KOPT-K1 (cell line): ENCODE data around the gene KSR1.

Experiments used
- H3K27ac ChIP-seq: fragments of 200-600 bp; sonication (generic); 2 replicates; pipeline ENCODE4 v1.5.1; 2016; ENCODE audit warnings: antibody characterized with exemption, mild to moderate bottlenecking, low read depth, low read length; ENCODE audit not compliant: poor library complexity, severe bottlenecking
- H3K36me3 ChIP-seq: fragments of 200-600 bp; sonication (generic); 2 replicates; pipeline ENCODE4 v1.5.1; 2017; ENCODE audit warnings: antibody characterized with exemption, mild to moderate bottlenecking, low read length, moderate library complexity; ENCODE audit not compliant: insufficient read depth
- H3K9me3 ChIP-seq: fragments of 200-600 bp; sonication (generic); 2 replicates; pipeline ENCODE4 v1.5.1; 2017; ENCODE audit warnings: antibody characterized with exemption, low read length, mild to moderate bottlenecking; ENCODE audit not compliant: insufficient read depth, poor library complexity, severe bottlenecking

KSR1 gene

DNA sequence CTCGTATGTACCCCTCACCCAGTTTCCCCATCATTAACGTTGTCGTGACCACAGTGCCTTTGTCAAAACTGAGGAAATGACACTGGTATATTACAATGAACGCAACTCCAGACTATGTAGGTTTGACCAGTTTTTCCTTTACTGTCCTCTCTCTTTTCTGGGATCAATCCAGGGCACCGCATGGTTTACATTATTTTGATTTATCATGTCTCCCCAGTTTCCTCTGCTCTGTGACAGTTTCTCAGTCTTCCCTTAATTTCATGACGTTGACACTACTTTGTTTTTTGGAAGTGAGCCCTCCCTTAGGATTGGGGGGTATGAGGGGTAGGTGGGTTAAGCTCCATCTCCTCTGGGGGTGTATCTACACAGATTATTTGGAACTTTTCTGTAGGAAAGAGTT lies 98.7 kb downstream of the KSR1 start:
- H3K9me3 ChIP-seq = no peaks in the 10 kb centered on the region
- no peak overlapping the region for H3K27ac ChIP-seq
- H3K36me3 ChIP-seq = no peaks in the 10 kb centered on the region

DNA sequence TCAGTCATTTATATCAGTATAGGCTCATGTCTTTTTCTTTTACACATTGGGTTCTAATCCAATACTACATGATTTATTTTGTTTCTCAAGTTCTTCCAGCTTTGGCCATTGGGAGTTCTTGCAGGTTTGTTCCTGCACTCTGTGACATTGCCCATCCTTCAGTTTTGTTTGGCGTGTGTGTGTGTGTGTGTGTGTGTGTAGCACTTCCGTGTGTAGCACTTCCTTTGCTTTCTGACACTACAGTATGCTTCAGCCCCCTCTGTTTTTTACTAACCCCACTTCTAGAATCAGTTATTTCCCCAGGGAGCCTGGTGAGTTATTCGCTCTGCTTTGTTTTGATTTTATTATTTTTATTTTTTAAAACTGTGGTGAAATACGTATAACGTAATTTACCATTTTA lies 99.1 kb downstream of the KSR1 start:
- no peaks in the 10 kb centered on the region for H3K9me3 ChIP-seq
- no peaks in the 10 kb centered on the region for H3K36me3 ChIP-seq
- H3K27ac ChIP-seq = no peak overlapping the region

DNA sequence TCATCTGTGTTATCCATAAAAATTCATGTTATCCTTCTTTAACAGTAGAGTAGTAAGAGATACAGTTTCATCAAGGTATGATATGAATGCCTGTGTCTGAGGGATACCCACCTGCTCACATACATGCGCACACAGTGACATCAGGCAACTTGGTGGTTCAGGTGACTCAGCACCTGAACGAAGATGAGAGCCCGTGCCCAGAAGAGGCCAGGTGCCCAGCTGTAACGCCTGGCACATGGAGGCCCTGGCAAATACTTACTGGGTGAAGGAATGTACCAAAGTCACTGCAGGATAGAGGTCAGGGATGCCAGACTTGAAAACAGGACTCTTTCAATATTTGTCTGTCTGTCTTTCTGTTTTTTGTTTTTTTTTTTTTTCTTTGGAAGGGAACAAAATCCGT lies 102.1 kb downstream of the KSR1 start:
- H3K27ac ChIP-seq = no peak overlapping the region
- H3K36me3 ChIP-seq = no peaks in the 10 kb centered on the region

DNA sequence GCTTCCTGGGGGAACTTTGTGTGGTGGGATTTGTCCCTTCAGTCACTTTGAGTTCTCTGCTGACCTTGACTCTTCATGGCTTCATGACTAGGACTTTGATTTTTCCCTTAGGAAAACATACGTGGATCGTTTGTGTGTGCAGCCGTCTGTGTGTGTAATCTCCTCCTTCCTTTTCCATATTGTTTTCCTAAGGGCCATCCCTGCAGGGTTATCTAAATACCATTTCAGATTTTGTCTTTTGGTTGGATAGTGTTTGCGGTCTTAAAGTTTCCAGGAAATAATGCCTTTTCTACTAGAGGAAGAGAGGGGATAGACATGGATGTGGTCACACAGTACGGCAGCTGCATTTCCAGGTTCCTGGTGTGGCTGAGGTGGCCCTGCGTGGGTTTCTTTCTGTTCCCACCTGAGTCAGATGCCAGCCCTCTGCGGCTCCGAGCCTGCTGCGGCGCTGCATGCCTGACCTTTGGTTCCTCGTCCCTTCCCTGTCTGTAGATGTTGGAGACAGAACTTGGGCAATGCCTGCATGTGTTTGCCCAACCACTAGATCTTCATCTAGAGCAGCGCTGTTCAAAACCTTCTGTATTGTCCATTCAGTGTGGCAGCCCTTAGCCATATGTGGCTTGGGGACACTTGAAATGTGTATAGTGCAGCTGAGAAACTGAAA lies 102.7 kb downstream of the KSR1 start:
- H3K36me3 ChIP-seq = no peaks in the 10 kb centered on the region
- H3K9me3 ChIP-seq = no peaks in the 10 kb centered on the region
- no peak overlapping the region for H3K27ac ChIP-seq

More for the DNA sequence above, 102.1 kb downstream of the KSR1 start:
- no peaks in the 10 kb centered on the region for H3K9me3 ChIP-seq

DNA sequence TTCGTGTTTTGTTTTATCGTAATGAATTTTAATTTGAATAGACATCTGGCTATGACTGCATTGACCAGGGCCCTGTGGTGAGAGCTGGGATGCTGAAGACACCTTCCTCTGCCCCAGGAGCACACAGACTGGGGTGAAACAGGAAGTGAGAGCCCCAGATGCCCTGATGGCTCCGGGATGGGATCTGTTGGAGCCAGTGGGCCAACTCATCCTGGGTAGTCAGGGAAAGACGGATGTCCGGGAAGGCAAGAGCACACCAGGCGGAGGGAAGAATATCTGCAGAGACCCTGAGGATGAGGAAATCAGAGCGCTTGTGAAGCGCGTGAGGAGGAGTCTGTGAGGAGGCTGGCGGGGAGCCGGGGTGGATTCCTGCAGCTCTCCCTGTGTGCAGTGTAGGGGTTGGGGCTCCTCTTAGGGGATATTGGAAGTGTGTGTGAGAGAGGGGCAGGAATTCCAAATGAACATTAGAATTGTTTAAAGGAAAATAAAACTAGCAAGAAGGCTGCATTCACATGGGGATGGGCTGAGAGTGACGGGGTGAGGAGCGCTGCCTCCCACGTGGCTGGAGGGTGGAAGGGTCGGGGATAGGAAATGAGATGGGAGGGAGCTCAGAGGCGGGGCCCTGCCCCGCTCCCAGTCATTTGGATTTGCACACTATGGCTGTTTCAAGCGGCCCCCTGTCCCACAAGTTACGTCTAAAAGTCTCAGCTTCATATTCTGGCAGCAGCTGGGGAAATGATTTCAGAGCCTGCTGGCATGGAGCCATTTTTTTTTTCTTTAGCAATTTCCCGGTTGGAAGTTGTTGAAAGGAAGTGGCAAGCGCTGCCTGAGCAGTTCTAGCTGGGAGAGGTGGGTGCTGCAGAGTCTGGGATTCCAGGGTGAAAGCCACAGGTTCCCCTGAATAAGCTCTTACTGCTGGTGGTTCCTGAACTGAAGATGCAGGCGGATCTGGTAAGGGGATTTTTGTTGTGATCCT lies 103.5 kb downstream of the KSR1 start:
- Histone ChIP-seq H3K36me3 (no peaks in the 10 kb centered on the region), H3K27ac (no peak overlapping the region)

DNA sequence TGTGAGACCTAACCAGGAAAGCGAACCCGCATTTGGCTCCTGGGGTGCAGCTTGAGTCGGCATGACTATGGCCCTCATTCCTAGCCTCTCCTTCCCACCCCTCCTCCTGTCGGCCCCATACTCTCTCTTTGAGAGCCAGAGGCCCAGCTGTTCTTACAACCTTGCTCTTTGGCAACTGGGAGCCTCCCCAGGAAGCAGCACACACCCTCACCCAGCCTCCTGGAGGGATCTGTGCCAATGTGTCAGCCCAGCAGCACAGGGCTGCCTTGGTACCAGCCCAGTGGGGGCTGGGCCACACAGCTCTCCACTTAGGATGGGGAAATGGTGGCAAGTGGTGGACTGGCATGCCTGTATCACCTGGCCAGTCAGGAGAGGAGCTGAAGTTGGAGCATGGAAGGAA lies 104.4 kb downstream of the KSR1 start:
- Histone ChIP-seq H3K9me3 (no peaks in the 10 kb centered on the region), H3K27ac (no peak overlapping the region), H3K36me3 (no peaks in the 10 kb centered on the region)

More for the DNA sequence above, 103.5 kb downstream of the KSR1 start:
- H3K9me3 ChIP-seq = no peaks in the 10 kb centered on the region

DNA sequence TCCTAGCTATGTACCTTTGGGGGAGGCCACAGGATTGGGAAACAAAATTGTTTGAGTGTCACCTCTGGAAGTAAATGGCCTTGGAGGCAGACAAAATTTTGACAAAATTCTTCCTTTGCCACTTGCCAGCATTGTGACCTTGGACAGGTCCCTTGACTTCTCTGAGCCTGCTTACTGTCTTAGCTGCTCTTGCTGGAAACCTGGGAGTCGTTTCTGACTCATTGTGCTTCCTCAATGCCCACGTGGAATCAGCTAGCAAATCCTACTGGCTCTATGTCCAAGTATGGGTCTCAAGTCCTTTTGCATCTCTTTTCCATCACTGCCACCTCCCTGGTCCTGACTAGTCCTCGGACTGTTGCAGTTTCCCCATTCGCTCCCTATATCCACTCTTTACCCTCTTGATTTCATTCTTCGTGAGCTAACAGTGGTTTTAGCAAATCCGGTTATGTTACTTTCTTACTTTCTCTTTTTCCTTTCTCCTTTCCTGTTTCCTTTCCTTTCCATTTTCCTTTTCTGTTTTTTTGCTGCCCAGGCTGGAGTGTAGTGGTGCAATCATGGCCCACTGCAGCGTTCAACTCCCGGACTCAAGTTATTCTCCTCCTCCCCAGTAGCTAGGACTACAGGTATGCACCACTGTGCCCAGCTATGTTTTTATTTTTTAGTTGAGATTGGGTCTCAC lies 106.7 kb downstream of the KSR1 start:
- Histone ChIP-seq H3K27ac (no peak overlapping the region), H3K9me3 (no peaks in the 10 kb centered on the region), H3K36me3 (no peaks in the 10 kb centered on the region)

DNA sequence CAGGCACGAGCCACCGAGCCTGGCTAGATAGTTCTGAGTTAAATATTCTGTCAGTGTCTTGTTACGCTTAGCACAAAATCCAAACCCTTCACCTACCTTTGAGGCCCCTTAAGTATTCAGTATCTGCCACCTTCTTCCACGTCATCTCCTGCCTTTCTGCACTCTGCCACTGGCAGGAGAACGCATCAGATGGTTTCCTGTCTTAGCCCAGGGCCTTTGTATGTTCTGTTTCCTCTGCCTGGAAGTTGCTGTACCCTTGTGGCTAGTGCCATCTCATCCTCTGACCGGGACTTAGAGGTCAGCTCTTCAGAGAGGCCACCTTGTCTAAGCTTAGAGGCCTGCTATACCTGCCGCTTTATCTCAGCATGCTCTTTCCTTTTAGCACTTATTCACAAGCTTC lies 107.3 kb downstream of the KSR1 start:
- Histone ChIP-seq H3K27ac (no peak overlapping the region), H3K9me3 (no peaks in the 10 kb centered on the region), H3K36me3 (no peaks in the 10 kb centered on the region)

DNA sequence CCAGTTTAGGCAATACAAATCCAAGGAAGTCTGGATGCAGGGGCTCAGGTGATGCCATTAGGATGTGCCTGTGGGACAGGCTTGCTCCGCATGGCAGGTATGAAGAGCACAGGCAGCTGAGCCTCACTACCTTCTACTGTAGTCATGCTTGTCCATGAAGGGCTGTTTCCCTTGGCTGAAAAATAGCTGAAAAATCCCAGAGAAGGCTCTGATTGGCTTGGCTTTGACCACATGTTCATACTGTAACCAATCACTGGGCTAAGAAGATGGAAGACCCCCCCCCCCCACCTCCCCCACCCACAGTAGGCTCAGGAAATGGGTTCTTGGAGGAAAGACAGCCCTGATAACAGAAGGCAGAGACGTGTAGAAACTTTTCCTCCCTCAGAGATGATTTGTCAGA lies 108.2 kb downstream of the KSR1 start:
- Histone ChIP-seq H3K27ac (no peak overlapping the region), H3K9me3 (no peaks in the 10 kb centered on the region), H3K36me3 (no peaks in the 10 kb centered on the region)

DNA sequence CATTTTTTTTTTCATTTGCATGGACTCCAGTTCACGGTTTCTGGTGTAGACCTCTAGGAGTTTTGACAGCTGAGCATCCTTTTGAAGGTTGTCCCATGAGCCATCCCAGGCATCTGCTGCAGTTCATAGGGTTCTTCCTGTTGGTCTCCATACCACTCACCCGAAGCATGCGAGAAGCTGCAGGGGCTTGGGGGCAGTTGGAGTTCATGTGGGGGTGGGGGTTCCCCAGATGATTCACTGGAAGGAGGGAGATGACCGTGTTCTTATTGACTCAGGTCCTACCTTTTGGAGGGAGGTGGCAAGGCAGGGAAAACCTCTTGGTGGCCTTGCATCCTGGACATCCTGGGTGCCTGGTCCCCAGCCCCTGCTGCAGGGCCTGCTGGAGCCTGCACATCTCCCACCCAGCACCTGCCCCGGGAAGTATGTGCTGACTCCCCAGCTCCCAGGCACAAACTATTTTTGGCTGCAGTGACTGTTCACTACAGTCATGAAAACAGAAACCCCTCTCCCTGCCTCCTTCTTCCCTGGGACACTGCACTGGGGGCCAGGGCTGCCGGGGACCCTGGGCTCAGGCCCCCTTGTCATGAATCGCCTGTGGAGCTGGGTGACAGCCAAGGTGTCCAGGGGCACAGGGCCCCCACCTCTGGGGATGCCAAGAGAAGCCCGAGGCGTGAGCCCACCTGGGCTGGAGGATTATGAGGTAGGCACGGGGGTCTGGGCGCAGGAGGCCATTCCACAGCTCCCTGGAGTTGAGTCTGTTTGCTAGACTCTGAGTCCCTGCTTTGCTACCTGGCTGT lies 109.8 kb downstream of the KSR1 start:
- Histone ChIP-seq H3K27ac (no peak overlapping the region), H3K9me3 (no peaks in the 10 kb centered on the region), H3K36me3 (no peaks in the 10 kb centered on the region)

DNA sequence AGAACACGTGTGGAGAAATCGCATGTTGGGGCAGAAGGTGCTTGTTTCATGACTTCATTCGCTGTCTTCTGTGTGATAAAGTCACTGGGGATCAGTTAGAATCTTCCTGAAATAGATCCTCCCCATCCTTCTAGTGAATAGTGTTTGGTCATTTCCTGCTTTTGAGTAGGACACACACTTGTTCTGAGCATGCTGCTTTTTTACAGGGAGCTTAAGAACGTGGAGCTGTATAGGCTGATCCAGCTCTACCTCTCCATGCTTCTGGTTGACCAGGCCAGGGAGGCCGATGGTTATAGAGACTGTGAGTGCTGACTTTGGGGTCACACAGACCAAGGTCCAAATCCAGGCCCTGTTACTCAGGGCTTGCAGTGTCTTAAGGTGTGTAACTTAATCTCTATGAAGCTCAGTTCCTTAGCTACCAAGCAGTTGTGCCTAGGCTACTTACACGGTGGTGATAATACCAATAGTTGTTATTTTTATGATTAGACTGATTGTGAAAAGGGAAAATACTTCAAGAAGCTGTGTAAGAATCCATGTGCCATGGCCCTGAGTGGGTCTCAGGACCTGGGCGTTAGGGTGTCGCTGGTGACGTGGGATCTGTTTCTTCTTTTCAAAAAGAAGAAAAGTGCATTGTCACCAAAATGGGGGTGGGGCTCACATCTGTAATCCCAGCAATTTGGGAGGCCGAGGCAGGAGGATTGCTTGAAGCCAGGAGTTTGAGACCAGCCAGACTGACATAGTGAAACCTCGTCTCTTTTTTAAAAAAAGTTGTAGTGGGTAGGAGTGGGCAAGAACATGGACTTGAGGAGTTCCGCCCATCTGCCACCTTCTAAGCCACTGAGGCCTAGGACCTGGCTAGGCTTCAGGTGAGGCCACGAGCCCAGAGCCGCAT lies 110.7 kb downstream of the KSR1 start:
- Histone ChIP-seq H3K27ac (no peak overlapping the region), H3K36me3 (no peaks in the 10 kb centered on the region), H3K9me3 (no peaks in the 10 kb centered on the region)

DNA sequence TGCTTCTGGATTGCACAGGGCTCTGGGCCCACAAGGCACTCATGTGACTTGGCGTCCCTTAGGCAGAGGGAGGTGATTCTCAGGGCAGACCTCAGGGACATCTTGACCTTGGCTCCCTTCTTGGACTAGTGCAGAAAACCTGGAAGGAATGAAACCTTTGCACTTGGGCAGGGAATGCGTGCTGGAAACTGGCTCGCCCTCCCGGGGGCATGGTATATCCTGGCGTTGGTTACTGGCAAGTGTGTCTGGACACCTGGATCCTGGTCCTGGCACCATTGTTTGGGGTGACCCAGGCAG lies 111.3 kb downstream of the KSR1 start:
- Histone ChIP-seq H3K27ac (no peak overlapping the region), H3K9me3 (no peaks in the 10 kb centered on the region), H3K36me3 (no peaks in the 10 kb centered on the region)

DNA sequence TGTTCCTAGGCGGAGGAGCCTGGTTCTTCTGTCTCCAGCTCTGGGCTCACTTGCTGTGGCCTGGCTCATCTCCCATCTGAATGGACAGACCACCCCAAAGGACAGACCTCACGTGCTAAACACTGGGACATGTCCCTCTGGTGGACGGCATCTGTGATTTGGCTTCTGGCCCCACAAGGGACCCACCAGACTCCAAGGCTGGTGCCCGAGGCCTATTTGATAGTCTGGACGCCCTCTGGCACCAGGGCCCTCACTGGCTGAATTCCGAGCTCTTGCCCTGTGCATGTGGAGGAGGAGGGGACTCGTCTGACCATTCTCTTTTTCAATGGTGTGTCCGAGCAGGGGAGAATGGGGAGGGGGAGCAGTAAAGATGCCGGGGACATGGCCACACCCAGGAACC lies 112.0 kb downstream of the KSR1 start:
- H3K27ac ChIP-seq = no peak overlapping the region
- no peaks in the 10 kb centered on the region for H3K36me3 ChIP-seq
- H3K9me3 ChIP-seq = no peaks in the 10 kb centered on the region

DNA sequence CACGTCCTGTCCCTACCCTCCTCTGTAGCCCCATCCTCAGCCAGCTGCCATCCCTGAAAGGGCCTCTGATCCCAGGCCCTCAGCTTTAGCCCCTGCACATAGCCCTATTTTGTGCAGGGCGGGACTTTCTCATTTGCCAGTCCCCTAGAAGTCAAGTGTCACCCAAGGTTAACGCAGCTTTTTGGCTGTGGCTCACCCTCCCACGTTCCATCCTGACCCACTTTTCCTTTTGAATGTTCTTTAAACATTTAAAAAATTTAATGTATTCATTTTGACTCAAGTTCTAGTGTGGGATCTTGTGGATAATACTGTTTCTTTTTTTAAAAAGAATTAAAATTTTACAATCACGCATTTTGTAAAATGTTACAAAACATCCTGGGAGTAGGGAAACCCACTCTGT lies 112.6 kb downstream of the KSR1 start:
- Histone ChIP-seq H3K36me3 (no peaks in the 10 kb centered on the region), H3K27ac (no peak overlapping the region), H3K9me3 (no peaks in the 10 kb centered on the region)
